Progenitor cell of endocrine pancreas (in vitro differentiated cells): ENCODE measurements around the gene HOXB3. TPM values are rescaled to one million over a fixed set of nuclear protein-coding genes. Genes with fewer than 3 reads are reported as not detected.

Experiments used
- DNase-seq: peaks from one replicate; pipeline ENCODE4 v3.0.0; 2021; ENCODE audit warnings: low spot score; ENCODE audit not compliant: unreplicated experiment
- H3K27ac Mint-ChIP-seq: 2 replicates; pipeline ENCODE4 v1.8.0; 2021; ENCODE audit warnings: mild to moderate bottlenecking, moderate library complexity, mixed read lengths
- H3K27me3 Mint-ChIP-seq: 2 replicates; pipeline ENCODE4 v1.8.0; 2021; ENCODE audit warnings: mixed read lengths
- H3K36me3 Mint-ChIP-seq: 2 replicates; pipeline ENCODE4 v1.8.0; 2022; ENCODE audit warnings: mixed read lengths; ENCODE audit not compliant: insufficient read depth
- H3K4me1 Mint-ChIP-seq: 2 replicates; pipeline ENCODE4 v1.8.0; 2021; ENCODE audit warnings: low read depth, mixed read lengths
- H3K4me3 Mint-ChIP-seq: 2 replicates; pipeline ENCODE4 v1.8.0; 2021; ENCODE audit warnings: low read depth, mild to moderate bottlenecking, moderate library complexity, mixed read lengths
- H3K9me3 Mint-ChIP-seq: 2 replicates; pipeline ENCODE4 v1.8.0; 2021; ENCODE audit warnings: low read depth, mixed read lengths
- CTCF ChIP-seq: fragments of 200-600 bp; sonication (generic); IDR thresholded peaks from one replicate; pipeline ENCODE4 v1.5.0; 2021; ENCODE audit warnings: antibody characterized with exemption, mild to moderate bottlenecking; ENCODE audit not compliant: unreplicated experiment
- total RNA-seq: library from RNA; stranded (reverse); gene quantifications from 2 replicates; pipeline ENCODE4 v1.2.1, GENCODE V29; 2021

The HOXB3 gene
- total RNA-seq, 1 donor from 2014 or later, result 19.4 TPM

- Mint-ChIP-seq H3K4me1 (peaks cover 14% of the 10 kb centered on the region), H3K4me3 (no peak overlapping the region), H3K27ac (peak overlapping the region; percentile 17), H3K27me3 (peaks cover 64% of the 10 kb centered on the region), H3K9me3 (no peaks in the 10 kb centered on the region), H3K36me3 (no peaks in the 10 kb centered on the region)
- TF ChIP-seq CTCF, result no peak
- DNase-seq, result no peak
These were observed 61.7 kb downstream of the HOXB3 start for GRCh38 chr17:48528153-48528935.

- no peak for TF ChIP-seq CTCF
- Mint-ChIP-seq H3K9me3 (no peaks in the 10 kb centered on the region), H3K27me3 (peaks cover 62% of the 10 kb centered on the region), H3K36me3 (no peaks in the 10 kb centered on the region), H3K4me3 (peak overlapping the region; percentile 31), H3K4me1 (peaks cover 12% of the 10 kb centered on the region), H3K27ac (peak overlapping the region; percentile 86)
- DNase-seq, result no peak
These were observed 62.5 kb downstream of the HOXB3 start for GRCh38 chr17:48527547-48527932.

DNA sequence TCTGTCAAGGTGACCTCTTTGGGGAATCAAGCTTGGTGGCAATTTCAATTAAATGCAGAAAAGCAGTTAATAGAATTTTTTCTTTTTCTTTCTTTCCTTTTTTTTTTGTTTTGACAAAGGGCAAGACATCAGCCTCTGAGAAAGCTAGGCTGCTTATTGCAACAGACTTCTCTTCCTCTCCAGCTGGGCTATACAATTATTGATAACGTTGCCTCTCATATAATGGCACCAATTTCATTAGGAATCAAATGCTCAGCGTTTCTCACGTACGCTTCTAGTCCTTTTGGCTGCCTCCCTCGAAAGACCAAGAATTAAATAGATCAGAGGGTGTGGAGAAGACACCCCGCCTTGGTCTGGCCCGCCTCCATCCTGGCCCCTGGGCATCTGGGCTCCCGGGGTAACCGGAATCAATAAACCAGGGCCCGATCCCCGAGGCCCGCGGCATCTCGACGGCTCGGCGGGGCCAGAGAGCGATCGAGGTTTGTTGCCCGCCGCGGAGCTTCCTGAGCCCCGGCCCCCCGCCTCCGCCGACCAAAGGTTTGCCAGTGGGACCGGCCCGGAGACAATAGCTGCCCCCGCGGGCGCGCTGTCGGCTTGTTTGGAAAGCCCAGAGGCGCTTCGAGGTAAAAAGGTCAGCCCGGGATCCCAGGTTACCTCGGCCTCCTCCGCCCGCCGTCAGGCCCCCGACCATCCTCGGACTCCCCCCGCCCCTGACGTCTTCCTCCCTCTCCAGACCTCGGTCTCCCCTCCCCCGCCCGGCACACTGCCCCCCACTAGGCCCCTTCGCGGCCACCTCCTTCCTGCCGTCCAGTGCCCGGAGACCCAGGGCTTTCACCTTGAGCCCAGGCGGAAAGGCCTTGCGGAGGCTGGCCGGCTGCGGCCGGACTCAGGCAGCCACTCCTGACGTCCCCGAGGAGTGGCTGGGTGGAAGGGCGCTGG is 63.2 kb downstream of the HOXB3 start:
- peaks cover 58% of the 10 kb centered on the region for H3K27me3 Mint-ChIP-seq
- H3K4me3 Mint-ChIP-seq, result no peak overlapping the region
- no peaks in the 10 kb centered on the region for H3K36me3 Mint-ChIP-seq
- no peak for DNase-seq
- no peaks in the 10 kb centered on the region for H3K9me3 Mint-ChIP-seq
- peaks cover 13% of the 10 kb centered on the region for H3K4me1 Mint-ChIP-seq
- peak overlapping the region; percentile 86 for H3K27ac Mint-ChIP-seq
- TF ChIP-seq CTCF, result no peak

DNA sequence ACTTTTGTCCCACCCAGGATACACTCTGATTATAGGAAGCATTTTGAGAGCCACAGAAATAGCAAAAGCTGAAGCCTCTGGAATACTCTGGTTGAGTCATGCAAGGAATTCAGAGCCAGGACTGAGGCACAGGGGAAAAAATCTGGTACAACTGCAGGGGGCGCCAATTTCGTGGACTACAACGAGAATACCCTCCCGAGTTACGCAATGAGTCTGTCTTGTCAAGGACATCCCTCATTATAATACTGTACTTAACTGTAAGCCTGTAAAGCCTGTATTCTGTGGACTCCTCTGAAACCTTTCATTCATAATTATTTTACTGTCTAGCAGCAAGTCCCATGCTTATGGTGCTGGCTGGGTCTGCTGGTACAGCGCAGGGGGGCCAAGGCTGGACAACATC is 67.0 kb downstream of the HOXB3 start:
- H3K4me1 Mint-ChIP-seq, result peaks cover 16% of the 10 kb centered on the region
- no peaks in the 10 kb centered on the region for H3K36me3 Mint-ChIP-seq
- no peak for DNase-seq
- no peak overlapping the region for H3K27ac Mint-ChIP-seq
- H3K27me3 Mint-ChIP-seq, result peaks cover 42% of the 10 kb centered on the region
- TF ChIP-seq CTCF, result peak; percentile 24
- H3K4me3 Mint-ChIP-seq, result no peak overlapping the region
- no peaks in the 10 kb centered on the region for H3K9me3 Mint-ChIP-seq

GRCh38 chr17:48522031-48522653 is 67.9 kb downstream of the HOXB3 start:
- no peak for TF ChIP-seq CTCF
- H3K9me3 Mint-ChIP-seq, result no peaks in the 10 kb centered on the region
- no peak overlapping the region for H3K4me3 Mint-ChIP-seq
- H3K27ac Mint-ChIP-seq, result peak overlapping the region; percentile 49
- peaks cover 14% of the 10 kb centered on the region for H3K4me1 Mint-ChIP-seq
- no peaks in the 10 kb centered on the region for H3K36me3 Mint-ChIP-seq
- H3K27me3 Mint-ChIP-seq, result peaks cover 47% of the 10 kb centered on the region
- DNase-seq, result no peak
